ENCODE data around the gene LIF.

The LIF gene

DNA sequence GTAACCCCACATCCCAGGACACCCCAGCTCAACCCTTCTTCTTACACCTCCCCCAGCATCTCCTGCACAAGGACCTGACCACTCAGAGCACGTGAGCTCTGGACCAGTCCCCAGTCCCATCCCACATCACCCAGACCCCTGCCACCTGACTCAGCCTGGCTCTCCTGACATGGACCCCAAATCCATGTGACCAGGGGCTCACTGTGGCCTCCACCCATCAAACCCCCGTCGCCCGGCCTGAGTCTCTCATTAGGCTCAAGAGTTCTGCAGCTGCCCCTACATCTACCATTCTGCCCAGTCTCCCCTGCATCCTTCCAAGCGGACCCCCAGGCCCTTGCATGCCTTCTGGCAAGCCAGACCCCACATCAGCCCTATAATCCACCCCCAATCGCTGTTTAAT is 1.9 kb upstream of the LIF start:
- no peak overlapping the region for H3K4me3 ChIP-seq (ENCODE audit: low read depth, low read length)
- no peak for DNase-seq (ENCODE audit: low read depth)
- TF ChIP-seq, protein P1, sequence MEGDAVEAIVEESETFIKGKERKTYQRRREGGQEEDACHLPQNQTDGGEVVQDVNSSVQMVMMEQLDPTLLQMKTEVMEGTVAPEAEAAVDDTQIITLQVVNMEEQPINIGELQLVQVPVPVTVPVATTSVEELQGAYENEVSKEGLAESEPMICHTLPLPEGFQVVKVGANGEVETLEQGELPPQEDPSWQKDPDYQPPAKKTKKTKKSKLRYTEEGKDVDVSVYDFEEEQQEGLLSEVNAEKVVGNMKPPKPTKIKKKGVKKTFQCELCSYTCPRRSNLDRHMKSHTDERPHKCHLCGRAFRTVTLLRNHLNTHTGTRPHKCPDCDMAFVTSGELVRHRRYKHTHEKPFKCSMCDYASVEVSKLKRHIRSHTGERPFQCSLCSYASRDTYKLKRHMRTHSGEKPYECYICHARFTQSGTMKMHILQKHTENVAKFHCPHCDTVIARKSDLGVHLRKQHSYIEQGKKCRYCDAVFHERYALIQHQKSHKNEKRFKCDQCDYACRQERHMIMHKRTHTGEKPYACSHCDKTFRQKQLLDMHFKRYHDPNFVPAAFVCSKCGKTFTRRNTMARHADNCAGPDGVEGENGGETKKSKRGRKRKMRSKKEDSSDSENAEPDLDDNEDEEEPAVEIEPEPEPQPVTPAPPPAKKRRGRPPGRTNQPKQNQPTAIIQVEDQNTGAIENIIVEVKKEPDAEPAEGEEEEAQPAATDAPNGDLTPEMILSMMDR (IDR thresholded peaks at IDR 0.05; ENCODE audit: insufficient read depth, low read depth, low read length, missing control alignments), result no peak

GRCh38 chr22:30247974-30248373 is 1.4 kb upstream of the LIF start:
- H3K4me3 ChIP-seq (ENCODE audit: low read depth, low read length), result no peak overlapping the region
- DNase-seq (ENCODE audit: low read depth), result no peak
- TF ChIP-seq, protein P1 (IDR thresholded peaks at IDR 0.05; ENCODE audit: insufficient read depth, low read depth, low read length, missing control alignments), result no peak

DNA sequence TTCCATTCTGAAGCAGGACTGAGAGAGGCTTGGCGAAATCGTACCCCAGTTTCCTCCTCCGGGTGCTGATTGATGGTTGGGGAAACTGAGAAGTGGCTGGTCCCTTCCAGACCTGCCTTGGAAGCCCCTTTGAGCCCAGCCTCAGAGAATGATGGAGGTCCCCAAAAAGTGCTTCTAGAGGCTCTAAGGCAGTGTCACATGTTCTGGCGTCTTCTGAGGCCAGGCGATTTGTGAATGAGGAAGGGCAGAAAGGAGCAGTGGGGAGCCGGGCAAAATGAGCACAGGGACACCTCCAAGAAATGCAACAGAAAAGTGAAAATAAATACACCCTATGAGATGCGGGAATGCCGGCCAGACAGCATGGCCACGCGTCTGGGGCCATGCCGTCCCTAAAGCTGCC is 1.0 kb upstream of the LIF start:
- no peak for DNase-seq (ENCODE audit: low read depth)
- TF ChIP-seq, protein P1 (IDR thresholded peaks at IDR 0.05; ENCODE audit: insufficient read depth, low read depth, low read length, missing control alignments), result no peak
- H3K4me3 ChIP-seq (ENCODE audit: low read depth, low read length), result no peak overlapping the region

DNA sequence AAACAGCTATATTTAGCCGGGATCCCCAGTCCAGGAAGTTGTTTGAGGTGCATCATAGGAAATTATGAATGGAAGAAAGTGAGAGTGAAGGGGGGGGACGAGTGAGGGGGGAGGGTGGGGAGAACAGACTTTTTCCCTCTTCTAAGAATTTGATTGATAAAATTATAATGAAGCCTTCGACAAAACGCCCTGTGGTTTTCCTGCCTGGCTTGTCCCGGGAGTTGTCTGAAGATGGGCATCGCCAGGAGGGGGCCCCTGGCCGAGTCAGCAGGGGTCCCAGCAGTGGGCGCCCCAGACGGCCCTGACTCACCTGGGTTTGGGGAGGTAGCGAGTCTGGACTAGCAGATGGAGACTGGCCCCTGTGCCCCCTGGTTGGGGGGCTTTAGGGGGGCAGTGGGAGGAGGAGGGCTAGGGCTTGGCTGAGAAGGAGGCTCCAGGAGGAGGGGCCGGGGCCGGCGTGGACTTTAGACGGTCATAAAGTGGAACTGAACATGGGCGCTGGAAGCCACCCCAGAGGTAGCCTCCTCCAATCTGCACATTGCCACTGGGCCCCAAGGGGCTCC is 336 bp upstream of the LIF start:
- H3K4me3 ChIP-seq (ENCODE audit: low read depth, low read length), result peak overlapping the region; percentile 57
- TF ChIP-seq, protein P1 (IDR thresholded peaks at IDR 0.05; ENCODE audit: insufficient read depth, low read depth, low read length, missing control alignments), result no peak
- DNase-seq (ENCODE audit: low read depth), result no peak

DNA sequence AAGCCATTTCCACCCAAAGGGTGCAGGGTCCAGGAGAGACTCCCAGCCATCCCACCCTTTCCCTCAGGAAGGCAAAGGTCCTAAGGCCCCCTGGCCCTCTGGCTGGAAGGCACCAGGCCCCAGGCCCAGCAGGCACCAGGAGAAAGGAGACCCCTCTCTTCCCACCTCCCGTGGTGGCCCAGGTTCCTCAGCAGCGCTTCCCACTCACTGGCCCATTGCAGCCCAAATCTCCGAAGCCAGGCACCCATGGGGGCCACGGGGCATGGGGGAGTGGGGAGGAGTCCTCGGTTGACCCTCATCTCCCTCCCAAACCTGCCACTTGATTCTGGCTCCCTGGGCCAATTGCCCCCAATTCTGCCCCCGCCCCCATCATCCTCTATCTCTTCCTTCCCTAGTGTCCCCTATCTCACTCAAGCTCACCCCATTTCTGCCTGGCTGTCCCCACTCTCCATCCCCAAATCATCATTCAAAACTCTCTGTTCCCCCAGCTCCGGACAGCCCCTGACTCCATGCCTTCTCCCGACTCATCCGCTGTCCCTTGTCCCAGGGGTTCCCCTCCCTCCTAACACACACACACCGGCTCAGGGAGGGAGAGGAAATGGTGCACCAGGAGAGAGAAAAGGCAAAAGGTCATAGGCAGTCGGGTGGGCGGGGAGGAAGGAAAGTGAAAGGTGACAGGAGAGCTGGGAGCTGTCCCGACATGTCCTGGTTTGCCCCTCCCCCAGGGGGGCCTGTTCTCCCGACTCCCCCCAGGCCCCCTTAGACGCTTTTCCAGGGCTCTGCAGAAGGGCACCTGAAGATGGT is 1.2 kb downstream of the LIF start:
- H3K4me3 ChIP-seq (ENCODE audit: low read depth, low read length), result peak overlapping the region; percentile 57
- DNase-seq (ENCODE audit: low read depth), result peak; percentile 31
- TF ChIP-seq, protein P1 (IDR thresholded peaks at IDR 0.05; ENCODE audit: insufficient read depth, low read depth, low read length, missing control alignments), result no peak

DNA sequence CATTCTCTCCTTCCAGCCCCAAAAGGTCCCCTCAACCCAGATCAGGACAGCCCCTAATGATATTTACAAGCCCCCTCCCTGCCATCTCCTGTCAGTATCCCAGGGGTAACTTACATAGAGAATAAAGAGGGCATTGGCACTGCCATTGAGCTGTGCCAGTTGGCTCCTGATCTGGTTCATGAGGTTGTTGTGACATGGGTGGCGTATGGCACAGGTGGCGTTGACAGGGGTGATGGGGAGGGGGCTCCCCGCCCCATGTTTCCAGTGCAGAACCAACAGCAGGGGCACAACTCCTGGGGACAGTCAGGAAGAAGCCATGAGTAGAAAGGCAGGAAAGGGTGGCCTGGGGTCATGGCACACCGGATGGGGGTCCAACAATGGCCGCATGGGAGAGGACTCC is 1.9 kb downstream of the LIF start:
- DNase-seq (ENCODE audit: low read depth), result no peak
- no peak overlapping the region for H3K4me3 ChIP-seq (ENCODE audit: low read depth, low read length)
- TF ChIP-seq, protein P1 (IDR thresholded peaks at IDR 0.05; ENCODE audit: insufficient read depth, low read depth, low read length, missing control alignments), result no peak
